Effector CD4-positive, alpha-beta T cell (primary cell): ENCODE results near the gene ADARB2.

Experiments
- DNase-seq: peaks from one replicate; pipeline ENCODE4 v3.0.0-alpha.2; 2020

Gene ADARB2

GRCh38 chr10:1158066-1158465, 579.3 kb downstream of the ADARB2 start:
- DNase-seq = no peak

- no peak for DNase-seq
Observed at GRCh38 chr10:1157615-1157933, 579.8 kb downstream of the ADARB2 start.

- no peak for DNase-seq
Observed at GRCh38 chr10:1156921-1157614, 580.3 kb downstream of the ADARB2 start.

DNA sequence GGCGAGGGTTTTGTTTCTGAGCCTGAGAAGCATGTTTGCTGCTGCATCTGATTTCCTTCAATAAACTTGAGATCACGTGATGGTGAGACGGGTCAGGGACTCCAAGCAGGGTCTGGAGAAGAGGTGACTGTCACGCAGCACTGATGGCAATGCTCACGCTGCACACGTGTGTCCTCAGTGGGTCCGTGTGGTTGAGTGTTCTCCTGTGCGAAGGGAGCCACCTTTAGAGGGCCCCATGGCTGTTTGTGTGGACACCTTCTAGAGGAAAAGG, 580.8 kb downstream of the ADARB2 start:
- DNase-seq = no peak

DNA sequence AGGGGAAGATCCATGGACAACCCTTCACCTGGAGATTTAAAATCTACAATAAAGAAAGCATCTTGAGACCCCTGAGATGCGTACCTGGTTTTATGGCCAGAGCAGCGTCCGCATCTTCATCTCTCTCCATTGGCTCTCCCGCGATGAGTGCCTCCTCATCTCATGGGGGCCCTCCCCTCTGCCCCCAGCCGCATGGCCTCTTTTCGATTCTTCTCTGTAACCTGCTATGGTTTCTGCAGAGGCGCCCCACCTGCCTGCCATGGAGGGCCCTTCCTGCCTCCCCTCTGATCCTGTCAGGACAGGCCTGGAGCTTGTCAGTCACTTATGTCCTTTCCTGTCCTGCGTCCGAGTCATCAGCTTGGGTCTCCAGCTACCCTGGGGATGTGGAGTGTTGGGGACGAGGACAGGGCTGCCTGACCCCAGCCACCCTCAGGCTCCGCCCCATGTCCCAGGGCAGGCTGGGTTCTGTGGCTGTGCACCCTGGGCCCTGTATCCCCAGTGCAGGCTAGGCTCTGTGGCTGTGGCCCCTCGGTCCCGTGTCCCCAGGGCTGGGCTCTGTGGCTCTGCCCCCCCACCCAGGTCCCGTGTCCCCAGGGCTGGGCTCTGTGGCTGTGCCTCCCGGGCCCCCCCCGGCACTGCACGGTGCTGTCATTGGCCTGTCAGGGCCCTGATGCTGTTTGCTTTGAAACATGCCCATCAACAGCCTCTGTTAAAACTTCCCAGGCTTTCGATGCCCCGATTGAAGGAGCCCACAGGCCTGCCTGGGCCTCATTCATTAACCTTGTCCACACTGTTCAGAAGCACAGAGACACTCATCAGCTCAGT, 581.3 kb downstream of the ADARB2 start:
- no peak for DNase-seq

- no peak for DNase-seq
Observed at GRCh38 chr10:1154531-1155295, 582.6 kb downstream of the ADARB2 start.

DNA sequence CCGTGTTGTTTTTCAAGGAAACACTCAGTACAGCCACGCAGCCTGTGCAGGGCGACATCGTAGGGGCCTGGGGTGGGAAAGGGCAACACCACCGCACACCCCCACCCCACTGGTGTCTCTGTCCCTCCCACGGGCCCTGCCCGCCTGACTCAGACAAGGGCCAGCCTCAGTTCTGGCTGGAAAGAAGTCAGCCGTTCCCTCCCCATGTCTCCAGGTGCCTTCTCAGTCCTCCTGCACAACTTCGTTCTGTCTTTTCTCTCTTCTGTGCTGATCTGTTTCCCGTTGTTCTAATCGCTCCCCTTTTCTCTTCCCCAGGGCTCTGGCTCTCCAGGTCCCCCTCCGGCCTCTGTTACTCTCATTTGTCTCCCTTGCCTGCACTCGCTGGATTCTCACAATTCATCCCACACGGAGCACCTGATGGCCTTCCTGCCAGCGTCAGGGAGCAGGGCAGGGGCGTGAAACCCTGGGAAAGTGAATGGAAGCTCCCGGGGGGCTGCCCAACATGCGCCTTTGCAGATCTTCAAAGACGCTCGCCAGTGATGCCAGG, 583.4 kb downstream of the ADARB2 start:
- DNase-seq = no peak

- no peak for DNase-seq
Observed at GRCh38 chr10:1153251-1153763, 584.0 kb downstream of the ADARB2 start.

GRCh38 chr10:1152386-1153250, 584.7 kb downstream of the ADARB2 start:
- DNase-seq = no peak

DNA sequence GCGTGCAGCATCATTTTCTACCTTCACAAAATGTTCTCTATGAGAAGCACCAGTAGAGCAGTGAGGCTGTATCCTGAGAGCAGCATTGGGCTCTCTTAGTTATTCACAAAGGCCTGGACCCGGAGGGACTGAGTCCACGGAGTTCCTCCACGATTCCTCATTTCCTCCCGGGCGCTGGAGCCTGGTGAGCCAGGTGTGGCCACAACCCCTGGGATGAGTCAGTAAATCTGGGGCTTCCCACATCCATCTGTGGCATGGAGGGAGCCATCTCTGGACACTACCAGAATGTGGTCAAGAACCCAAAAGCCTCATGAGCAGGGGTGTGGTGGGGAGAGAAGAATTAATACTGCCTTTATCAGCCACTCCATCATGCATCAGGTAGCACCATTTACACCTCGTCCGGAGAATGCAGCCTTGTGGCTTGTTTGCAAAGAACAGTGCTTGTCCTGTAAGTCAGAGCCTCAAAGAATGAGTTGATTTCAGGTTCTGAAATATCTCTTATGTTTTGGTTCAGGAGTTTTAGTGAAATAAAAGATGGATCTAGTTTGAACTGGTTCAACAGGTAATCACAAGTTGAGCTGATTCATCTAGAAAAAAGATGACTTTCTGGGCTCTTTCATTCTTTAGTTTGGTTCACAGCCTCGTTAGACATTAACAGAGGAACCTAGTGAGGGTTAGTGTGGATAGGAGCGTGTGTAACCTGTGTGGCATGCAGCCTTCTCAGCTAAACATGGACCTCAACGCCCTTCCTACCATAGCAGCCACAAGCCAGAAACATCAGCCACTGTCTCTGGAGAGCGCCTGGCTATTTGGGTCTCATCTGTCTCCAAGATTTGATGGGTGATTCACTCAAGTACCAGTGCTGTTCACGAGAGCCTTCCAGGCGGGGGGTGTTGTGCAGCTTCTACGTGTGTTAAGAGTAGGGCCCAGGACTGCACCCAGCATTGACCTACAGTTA, 586.0 kb downstream of the ADARB2 start:
- DNase-seq = no peak

DNA sequence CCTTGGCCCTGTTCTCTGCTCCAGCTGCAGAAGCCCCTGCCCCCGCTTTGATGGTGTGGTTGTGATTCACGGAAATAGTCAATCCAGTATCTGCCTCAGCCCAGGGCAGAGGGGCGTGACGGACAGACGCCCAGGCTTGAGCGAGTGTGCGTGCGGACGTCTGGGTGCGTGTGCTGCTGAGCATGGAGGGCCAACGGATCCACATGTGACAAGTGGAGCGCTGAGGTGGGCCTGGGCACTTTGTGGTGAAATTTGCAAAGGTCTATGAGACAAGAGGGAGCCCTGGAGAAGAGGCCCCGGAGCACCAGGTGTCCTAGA, 586.7 kb downstream of the ADARB2 start:
- DNase-seq = no peak

GRCh38 chr10:1149793-1150637, 587.3 kb downstream of the ADARB2 start:
- no peak for DNase-seq

- DNase-seq = no peak
Observed at GRCh38 chr10:1148855-1149605, 588.3 kb downstream of the ADARB2 start.

DNA sequence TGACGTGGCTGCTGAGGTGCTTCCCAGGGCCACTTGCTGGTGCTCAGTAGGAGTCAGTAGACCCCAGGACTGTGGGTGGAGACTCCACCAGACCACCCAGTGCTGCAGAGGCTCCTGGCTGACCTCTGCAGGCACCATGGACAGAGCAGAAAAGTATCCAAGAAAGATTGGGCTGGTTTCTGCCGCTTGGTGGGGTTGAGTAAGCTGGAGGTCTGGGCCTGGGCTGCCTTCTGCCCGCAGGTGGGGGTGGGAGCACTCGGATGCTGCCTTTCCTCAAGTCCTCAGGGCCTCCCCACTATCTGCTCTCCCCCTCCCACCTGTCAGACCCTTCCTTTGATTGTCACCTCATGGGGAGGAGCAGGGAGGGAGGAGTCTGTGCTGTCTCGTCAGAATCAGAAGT, 589.5 kb downstream of the ADARB2 start:
- DNase-seq = no peak

GRCh38 chr10:1142596-1142995, 594.7 kb downstream of the ADARB2 start:
- no peak for DNase-seq

- no peak for DNase-seq
Observed at GRCh38 chr10:1141701-1142100, 595.6 kb downstream of the ADARB2 start.

- DNase-seq = no peak
Observed at GRCh38 chr10:1141261-1141660, 596.1 kb downstream of the ADARB2 start.

DNA sequence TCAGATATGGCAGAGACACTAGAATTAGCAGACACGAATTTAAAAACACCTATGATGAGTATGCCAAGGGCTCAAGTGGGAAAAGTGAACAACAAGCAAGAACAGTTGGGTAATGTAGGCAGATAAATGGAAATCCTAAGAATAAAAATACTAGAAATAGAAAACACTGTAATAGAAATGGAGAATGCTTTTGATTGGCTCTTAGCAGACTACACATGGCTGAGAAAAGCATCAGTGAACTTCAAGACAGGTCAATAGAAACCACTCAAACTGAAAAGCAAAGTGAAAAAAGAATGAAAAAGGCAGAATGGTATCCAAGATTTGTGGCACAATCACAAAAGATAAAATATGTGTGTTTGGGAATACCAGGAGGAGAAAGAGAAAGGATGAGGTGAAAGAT, 598.8 kb downstream of the ADARB2 start:
- DNase-seq = no peak

DNA sequence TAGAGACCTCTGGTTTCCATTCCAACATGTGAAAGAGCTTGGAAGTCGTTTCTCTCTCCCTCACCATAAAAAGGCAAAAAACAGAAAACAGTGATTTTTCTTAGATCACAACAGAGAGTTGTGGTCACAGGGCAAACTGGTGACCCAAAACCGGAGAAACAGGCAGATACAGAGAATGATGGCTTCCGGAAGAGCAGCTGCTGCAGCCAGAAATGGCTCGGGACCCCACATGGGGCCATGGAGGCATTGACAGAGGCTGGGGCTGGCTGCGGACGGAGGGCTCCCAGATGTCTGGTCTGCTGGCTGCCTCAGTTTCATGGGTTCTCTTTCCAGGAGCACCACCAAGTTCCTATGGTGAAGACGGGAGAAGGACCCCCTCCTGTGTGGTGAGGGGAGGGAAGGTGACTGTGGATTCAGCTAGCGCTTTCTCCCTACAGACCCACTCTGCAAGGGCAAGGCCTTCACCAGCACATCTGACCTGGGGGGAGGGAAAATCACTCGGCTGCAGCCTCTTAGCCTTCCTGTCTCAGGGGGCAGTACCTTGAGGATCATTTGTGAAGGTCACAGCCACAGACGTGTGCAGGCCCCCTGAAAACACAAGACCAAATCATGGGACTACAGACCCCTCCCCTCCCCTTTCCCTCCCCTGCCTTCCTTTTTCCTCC, 599.7 kb downstream of the ADARB2 start:
- no peak for DNase-seq
